ENCODE measurements around the gene ENOX2. TPM values are rescaled to one million over a fixed set of nuclear protein-coding genes. Genes with fewer than 3 reads are reported as not detected.

Gene ENOX2
- total and polyA plus RNA-seq, 3 experiments from 2014 or later = 10.8 to 19.2 (median 14.7) TPM

GRCh38 chrX:130877892-130878341, 25.1 kb downstream of the ENOX2 start:
- Mint-ChIP-seq H3K27ac (no peak overlapping the region), H3K4me3 (no peak overlapping the region), H3K4me1 (peaks cover 3 to 19% (median 8%) of the 10 kb centered on the region in 3 donors), H3K36me3 (peaks cover 0 to 13% (median 5%) of the 10 kb centered on the region in 3 donors), H3K27me3 (peaks cover 0 to 2% of the 10 kb centered on the region in 2 donors), H3K9me3 (peaks cover 0 to 4% (median 2%) of the 10 kb centered on the region in 5 donors)
- no peaks in the 10 kb centered on the region for H3K4me1 ChIP-seq (ENCODE audit: insufficient read depth, low read length)
- no peak for DNase-seq
- ChIA-PET POLR2A (no interaction called here), CTCF (no interaction called here)
- H3K27ac ChIP-seq (ENCODE audit: low read depth, low read length) = no peak overlapping the region
- H3K27me3 ChIP-seq (ENCODE audit: insufficient read depth, low read length, poor library complexity, severe bottlenecking) = no peaks in the 10 kb centered on the region
- H3K4me3 ChIP-seq (ENCODE audit: low read length) = no peak overlapping the region
- H3K9me3 ChIP-seq (ENCODE audit: low read length) = no peaks in the 10 kb centered on the region
- H3K36me3 ChIP-seq (ENCODE audit: insufficient read depth, low read length) = no peaks in the 10 kb centered on the region

GRCh38 chrX:130876226-130876625, 26.8 kb downstream of the ENOX2 start:
- Histone ChIP-seq H3K27me3 (ENCODE audit: insufficient read depth, low read length, poor library complexity, severe bottlenecking) (no peaks in the 10 kb centered on the region), H3K27ac (ENCODE audit: low read depth, low read length) (no peak overlapping the region), H3K36me3 (ENCODE audit: insufficient read depth, low read length) (no peaks in the 10 kb centered on the region), H3K9me3 (ENCODE audit: low read length) (no peaks in the 10 kb centered on the region), H3K4me1 (ENCODE audit: insufficient read depth, low read length) (no peaks in the 10 kb centered on the region), H3K4me3 (ENCODE audit: low read length) (no peak overlapping the region)
- Mint-ChIP-seq H3K4me1 (peaks cover 3 to 15% (median 8%) of the 10 kb centered on the region in 3 donors), H3K27ac (no peak overlapping the region), H3K4me3 (no peak overlapping the region), H3K9me3 (peaks cover 0 to 4% (median 2%) of the 10 kb centered on the region in 5 donors), H3K36me3 (peaks cover 0 to 13% (median 3%) of the 10 kb centered on the region in 3 donors), H3K27me3 (peaks cover 0 to 4% of the 10 kb centered on the region in 2 donors)
- CTCF ChIA-PET = no interaction called here
- POLR2A ChIA-PET = no interaction called here
- no peak for DNase-seq

GRCh38 chrX:130874751-130875150, 28.3 kb downstream of the ENOX2 start:
- H3K27ac ChIP-seq (ENCODE audit: low read depth, low read length) = no peak overlapping the region
- Mint-ChIP-seq H3K36me3 (peaks cover 0 to 13% (median 3%) of the 10 kb centered on the region in 3 donors), H3K4me1 (peaks cover 3 to 15% (median 8%) of the 10 kb centered on the region in 3 donors), H3K9me3 (peaks cover 0 to 4% (median 2%) of the 10 kb centered on the region in 5 donors), H3K27ac (no peak overlapping the region), H3K27me3 (peaks cover 0 to 4% of the 10 kb centered on the region in 2 donors), H3K4me3 (no peak overlapping the region)
- no peaks in the 10 kb centered on the region for H3K27me3 ChIP-seq (ENCODE audit: insufficient read depth, low read length, poor library complexity, severe bottlenecking)
- H3K36me3 ChIP-seq (ENCODE audit: insufficient read depth, low read length) = no peaks in the 10 kb centered on the region
- DNase-seq = no peak
- CTCF ChIA-PET = no interaction called here
- POLR2A ChIA-PET = no interaction called here
- H3K4me3 ChIP-seq (ENCODE audit: low read length) = no peak overlapping the region
- no peaks in the 10 kb centered on the region for H3K4me1 ChIP-seq (ENCODE audit: insufficient read depth, low read length)
- no peaks in the 10 kb centered on the region for H3K9me3 ChIP-seq (ENCODE audit: low read length)

- Histone ChIP-seq H3K27me3 (ENCODE audit: insufficient read depth, low read length, poor library complexity, severe bottlenecking) (no peaks in the 10 kb centered on the region), H3K9me3 (ENCODE audit: low read length) (no peaks in the 10 kb centered on the region), H3K4me1 (ENCODE audit: insufficient read depth, low read length) (no peaks in the 10 kb centered on the region), H3K36me3 (ENCODE audit: insufficient read depth, low read length) (no peaks in the 10 kb centered on the region), H3K4me3 (ENCODE audit: low read length) (no peak overlapping the region), H3K27ac (ENCODE audit: low read depth, low read length) (no peak overlapping the region)
- no peak for DNase-seq
- H3K4me3 Mint-ChIP-seq = no peak overlapping the region
- no peak overlapping the region for H3K27ac Mint-ChIP-seq
- CTCF ChIA-PET = no interaction called here
- H3K4me1 Mint-ChIP-seq = peaks cover 0 to 2% (median 0%) of the 10 kb centered on the region in 3 donors
- peaks cover 0 to 7% (median 1%) of the 10 kb centered on the region in 3 donors for H3K36me3 Mint-ChIP-seq
- H3K27me3 Mint-ChIP-seq = peaks cover 0 to 7% of the 10 kb centered on the region in 2 donors
- H3K9me3 Mint-ChIP-seq = no peaks in the 10 kb centered on the region
- POLR2A ChIA-PET = no interaction called here
Observed at GRCh38 chrX:130869239-130869638, 33.8 kb downstream of the ENOX2 start.

GRCh38 chrX:130861462-130861861, 41.5 kb downstream of the ENOX2 start:
- CTCF ChIA-PET = no interaction called here

GRCh38 chrX:130857207-130857606, 45.8 kb downstream of the ENOX2 start:
- Histone ChIP-seq H3K9me3 (ENCODE audit: low read length) (no peaks in the 10 kb centered on the region), H3K27ac (ENCODE audit: low read depth, low read length) (no peak overlapping the region), H3K27me3 (ENCODE audit: insufficient read depth, low read length, poor library complexity, severe bottlenecking) (no peaks in the 10 kb centered on the region), H3K36me3 (ENCODE audit: insufficient read depth, low read length) (no peaks in the 10 kb centered on the region), H3K4me3 (ENCODE audit: low read length) (no peak overlapping the region), H3K4me1 (ENCODE audit: insufficient read depth, low read length) (no peaks in the 10 kb centered on the region)
- Mint-ChIP-seq H3K27me3 (no peaks in the 10 kb centered on the region), H3K27ac (no peak overlapping the region), H3K4me3 (no peak overlapping the region), H3K36me3 (peaks cover 0 to 8% (median 1%) of the 10 kb centered on the region in 3 donors), H3K9me3 (no peaks in the 10 kb centered on the region), H3K4me1 (no peaks in the 10 kb centered on the region)
- no peak for DNase-seq
- ChIA-PET CTCF (no interaction called here), POLR2A (no interaction called here)

More at GRCh38 chrX:130861462-130861861, 41.5 kb downstream of the ENOX2 start:
- POLR2A ChIA-PET = no interaction called here
- H3K4me1 Mint-ChIP-seq = peaks cover 0 to 6% (median 0%) of the 10 kb centered on the region in 3 donors
- Histone ChIP-seq H3K4me3 (ENCODE audit: low read length) (no peak overlapping the region), H3K36me3 (ENCODE audit: insufficient read depth, low read length) (no peaks in the 10 kb centered on the region), H3K4me1 (ENCODE audit: insufficient read depth, low read length) (no peaks in the 10 kb centered on the region), H3K27me3 (ENCODE audit: insufficient read depth, low read length, poor library complexity, severe bottlenecking) (no peaks in the 10 kb centered on the region), H3K27ac (ENCODE audit: low read depth, low read length) (no peak overlapping the region), H3K9me3 (ENCODE audit: low read length) (no peaks in the 10 kb centered on the region)
- no peak for DNase-seq
- no peak overlapping the region for H3K27ac Mint-ChIP-seq
- H3K4me3 Mint-ChIP-seq = no peak overlapping the region
- peaks cover 0 to 3% of the 10 kb centered on the region in 2 donors for H3K27me3 Mint-ChIP-seq
- H3K36me3 Mint-ChIP-seq = peaks cover 0 to 5% (median 1%) of the 10 kb centered on the region in 3 donors
- no peaks in the 10 kb centered on the region for H3K9me3 Mint-ChIP-seq

- ChIA-PET CTCF (no interaction called here), POLR2A (no interaction called here)
- H3K4me3 ChIP-seq (ENCODE audit: low read length) = no peak overlapping the region
- H3K36me3 ChIP-seq (ENCODE audit: insufficient read depth, low read length) = no peaks in the 10 kb centered on the region
- Mint-ChIP-seq H3K36me3 (peaks cover 0 to 3% (median 0%) of the 10 kb centered on the region in 3 donors), H3K9me3 (no peaks in the 10 kb centered on the region), H3K27ac (no peak overlapping the region), H3K27me3 (no peaks in the 10 kb centered on the region), H3K4me3 (no peak overlapping the region), H3K4me1 (peaks cover 5 to 15% (median 9%) of the 10 kb centered on the region in 3 donors)
- H3K9me3 ChIP-seq (ENCODE audit: low read length) = no peaks in the 10 kb centered on the region
- H3K4me1 ChIP-seq (ENCODE audit: insufficient read depth, low read length) = no peaks in the 10 kb centered on the region
- no peaks in the 10 kb centered on the region for H3K27me3 ChIP-seq (ENCODE audit: insufficient read depth, low read length, poor library complexity, severe bottlenecking)
- DNase-seq = no peak
- no peak overlapping the region for H3K27ac ChIP-seq (ENCODE audit: low read depth, low read length)
Observed at GRCh38 chrX:130851569-130851968, 51.4 kb downstream of the ENOX2 start.

GRCh38 chrX:130848763-130849162, 54.2 kb downstream of the ENOX2 start:
- Mint-ChIP-seq H3K36me3 (no peaks in the 10 kb centered on the region), H3K4me1 (peaks cover 5 to 15% (median 9%) of the 10 kb centered on the region in 3 donors), H3K27me3 (no peaks in the 10 kb centered on the region), H3K4me3 (no peak overlapping the region), H3K27ac (no peak overlapping the region), H3K9me3 (no peaks in the 10 kb centered on the region)
- no peak for DNase-seq
- CTCF ChIA-PET = no interaction called here
- Histone ChIP-seq H3K36me3 (ENCODE audit: insufficient read depth, low read length) (no peaks in the 10 kb centered on the region), H3K27ac (ENCODE audit: low read depth, low read length) (no peak overlapping the region), H3K4me3 (ENCODE audit: low read length) (no peak overlapping the region), H3K9me3 (ENCODE audit: low read length) (no peaks in the 10 kb centered on the region), H3K27me3 (ENCODE audit: insufficient read depth, low read length, poor library complexity, severe bottlenecking) (no peaks in the 10 kb centered on the region), H3K4me1 (ENCODE audit: insufficient read depth, low read length) (no peaks in the 10 kb centered on the region)
- POLR2A ChIA-PET = no interaction called here
